IPS-18c (cell line): ENCODE results near the gene ZNRF1.
"Not testable (repeated sequence)": the region's sequence is repeated elsewhere in the genome, so short reads cannot be mapped to it uniquely, and the experiment has no call there.

ENCODE experiments used
- H3K4me3 ChIP-seq: 2 replicates; pipeline ENCODE4 v1.7.0; 2013; ENCODE audit warnings: low read depth, mild to moderate bottlenecking, low read length, moderate library complexity; ENCODE audit not compliant: insufficient read depth
- H3K9me3 ChIP-seq: one replicate; pipeline ENCODE4 v1.6.1; 2013; ENCODE audit warnings: mild to moderate bottlenecking, low read length, moderate library complexity; ENCODE audit not compliant: control insufficient read depth, insufficient read depth

Gene ZNRF1

DNA sequence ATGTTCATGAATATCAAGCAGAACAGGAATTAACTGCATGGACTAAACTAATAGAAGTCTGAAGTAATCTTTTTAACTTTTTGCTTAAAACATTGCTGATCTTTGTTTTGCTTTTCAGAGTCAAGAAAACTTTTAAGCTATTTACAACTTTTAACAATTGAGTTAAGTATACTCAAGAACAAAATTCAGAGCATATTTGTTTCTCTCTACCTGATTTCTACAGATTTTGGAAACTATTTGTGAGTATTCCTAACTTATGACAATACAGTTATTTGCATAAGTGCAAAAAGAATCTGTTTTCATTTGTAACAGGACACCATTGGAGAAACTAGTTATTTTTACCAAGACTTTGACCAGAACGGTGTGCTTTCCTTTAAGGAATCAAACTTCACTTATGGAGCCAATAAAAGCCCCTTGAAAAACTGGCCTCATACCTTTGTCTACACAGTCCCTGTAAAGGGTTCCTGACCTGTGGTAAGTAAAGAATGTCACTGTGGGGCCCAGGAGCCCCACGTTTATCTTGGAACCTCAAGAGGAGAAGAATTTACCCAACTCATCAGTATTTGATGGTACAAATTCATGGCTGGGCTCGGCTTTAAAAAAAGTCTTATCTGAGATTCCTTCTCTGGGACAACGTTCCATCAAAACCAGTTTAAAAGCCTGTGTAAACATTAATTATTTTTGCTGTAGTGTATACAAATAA, 129.0 kb downstream of the ZNRF1 start:
- Histone ChIP-seq H3K9me3 (peaks cover 3% of the 10 kb centered on the region), H3K4me3 (no peak overlapping the region)

DNA sequence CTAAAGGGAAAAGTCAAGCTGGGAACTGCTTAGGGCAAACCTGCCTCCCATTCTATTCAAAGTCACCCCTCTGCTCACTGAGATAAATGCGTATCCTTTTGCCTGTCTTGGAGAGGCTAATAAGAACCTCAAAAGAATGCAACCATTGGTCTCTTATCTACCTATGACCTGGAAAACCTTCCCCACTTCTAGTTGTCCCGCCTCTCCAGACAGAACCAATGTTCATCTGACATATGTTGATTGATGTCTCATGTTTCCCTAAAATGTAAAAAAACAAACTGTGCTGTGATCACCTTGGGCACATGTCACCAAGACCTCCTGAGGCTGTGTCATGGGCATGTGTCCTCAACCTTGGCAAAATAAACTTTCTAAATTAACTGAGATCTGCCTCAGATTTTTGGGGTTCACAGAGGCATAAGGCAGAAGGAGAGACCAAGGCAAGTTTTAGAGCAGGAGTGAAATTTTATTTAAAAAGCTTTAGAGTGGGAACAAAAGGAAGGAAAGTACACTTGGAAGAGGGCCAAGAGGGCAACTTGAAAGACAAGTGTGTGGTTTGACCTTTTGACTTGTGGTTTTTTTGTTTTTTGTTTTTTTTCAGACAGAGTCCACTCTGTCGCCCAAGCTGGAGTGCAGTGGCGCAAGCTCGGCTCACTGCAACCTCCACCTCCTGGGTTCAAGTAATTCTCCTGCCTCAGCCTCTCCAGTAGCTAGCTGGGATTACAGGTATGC, 130.8 kb downstream of the ZNRF1 start:
- not testable (repeated sequence) for H3K4me3 ChIP-seq, H3K9me3 ChIP-seq

DNA sequence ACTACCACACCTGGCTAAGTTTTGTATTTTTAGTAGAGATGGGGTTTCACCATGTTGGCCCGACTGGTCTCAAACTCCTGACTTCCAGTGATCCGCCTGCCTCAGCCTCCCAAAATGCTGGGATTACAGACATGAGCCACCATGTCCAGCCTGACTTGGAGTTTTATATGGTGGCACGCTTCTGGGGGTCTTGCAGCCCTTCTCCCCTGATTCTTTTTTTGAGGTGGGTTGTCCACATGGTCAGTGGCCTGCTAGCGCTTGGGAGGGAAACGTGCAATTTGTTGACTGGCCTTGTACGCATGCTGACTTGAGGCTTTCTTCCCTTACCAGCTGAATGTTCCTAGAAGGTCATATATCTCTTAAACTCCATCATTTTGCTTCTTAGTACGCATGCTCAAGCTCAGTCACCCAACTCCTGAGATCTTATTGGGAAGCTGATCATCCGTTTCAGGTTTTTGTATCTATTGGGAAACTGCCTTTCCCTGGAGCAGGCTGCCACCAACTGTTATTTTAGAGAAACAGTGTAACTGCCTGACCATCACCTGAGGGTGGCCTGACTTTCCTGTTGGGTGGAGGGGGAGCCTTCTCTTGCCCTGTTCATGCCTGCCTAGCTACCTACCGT, 131.4 kb downstream of the ZNRF1 start:
- Histone ChIP-seq H3K4me3 (no peak overlapping the region), H3K9me3 (peaks cover 3% of the 10 kb centered on the region)

DNA sequence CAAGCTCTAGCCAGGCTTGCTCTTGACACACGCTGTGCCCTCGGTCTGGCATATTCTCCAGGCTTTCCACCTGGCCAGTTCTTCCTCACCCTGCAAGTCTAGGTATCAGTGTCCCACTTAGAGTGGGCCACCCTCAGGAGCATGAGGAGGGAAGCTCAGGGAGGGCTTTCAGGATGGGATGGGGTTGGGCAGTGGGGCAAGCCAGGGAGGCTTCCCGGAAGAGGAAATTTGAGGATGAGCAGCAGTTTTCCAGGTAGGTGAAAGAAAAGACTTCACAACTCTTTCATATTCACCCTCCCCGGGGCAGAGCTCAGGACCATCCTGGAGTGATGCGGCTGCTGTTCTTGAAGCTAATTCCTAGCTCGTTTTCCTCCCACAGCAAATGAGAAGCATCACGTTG, 132.3 kb downstream of the ZNRF1 start:
- Histone ChIP-seq H3K9me3 (peaks cover 3% of the 10 kb centered on the region), H3K4me3 (no peak overlapping the region)

DNA sequence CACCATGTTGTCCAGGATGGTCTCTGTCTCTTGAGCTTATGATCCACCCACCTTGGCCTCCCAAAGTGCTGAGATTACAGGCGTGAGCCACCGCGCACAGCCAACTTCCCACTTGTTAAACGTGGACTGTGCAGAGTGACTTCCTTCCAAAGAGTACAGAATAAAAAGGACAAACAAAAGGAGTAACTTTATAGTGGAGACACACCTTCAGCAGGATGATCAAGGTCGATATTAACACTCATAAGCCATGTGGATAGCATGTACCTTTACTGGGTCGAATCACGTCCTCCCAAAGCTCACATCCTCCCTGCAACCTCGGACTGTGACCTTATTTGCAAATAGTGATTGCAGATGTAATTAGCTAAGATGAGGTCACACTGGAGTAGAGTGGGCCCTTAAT, 139.4 kb downstream of the ZNRF1 start:
- Histone ChIP-seq H3K4me3 (no peak overlapping the region), H3K9me3 (no peaks in the 10 kb centered on the region)

DNA sequence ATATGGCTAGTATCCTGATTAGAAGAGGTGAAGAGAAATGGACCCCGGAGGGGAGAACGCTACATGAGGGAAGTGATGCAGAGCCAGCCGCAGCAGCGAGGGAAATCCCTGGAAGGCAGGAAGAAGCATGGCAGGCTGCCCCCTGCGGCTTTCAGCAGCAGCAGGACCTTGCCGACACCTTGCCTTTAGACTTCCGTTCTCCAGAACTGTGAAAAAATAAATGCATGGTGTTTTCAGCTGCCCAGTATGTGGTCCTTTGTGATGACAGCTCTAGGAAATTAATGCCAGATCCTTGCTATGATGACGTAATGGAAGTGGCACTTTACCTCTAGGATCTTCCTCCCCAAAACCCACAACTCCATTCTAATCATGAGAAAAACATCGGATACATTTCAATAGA, 139.8 kb downstream of the ZNRF1 start:
- H3K9me3 ChIP-seq: no peaks in the 10 kb centered on the region
- H3K4me3 ChIP-seq: no peak overlapping the region

DNA sequence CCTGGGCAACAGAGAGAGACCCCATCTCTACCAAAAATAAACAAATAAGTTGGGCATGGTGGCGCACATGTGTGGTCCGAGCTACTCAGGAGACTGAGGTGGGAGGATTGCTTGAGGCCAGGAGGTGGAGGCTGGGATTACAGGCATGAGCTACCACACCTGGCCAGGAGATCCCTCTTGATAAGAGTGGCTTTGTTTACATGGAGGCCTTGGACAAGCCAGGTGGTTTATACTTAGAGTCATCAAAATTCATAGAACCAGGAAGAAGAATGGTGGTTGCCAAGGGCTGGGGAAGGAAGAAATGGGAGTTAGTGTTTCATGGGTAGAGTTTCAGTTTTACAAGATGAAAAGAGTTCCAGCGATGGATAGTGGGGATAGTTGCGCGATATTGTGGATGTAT, 140.7 kb downstream of the ZNRF1 start:
- H3K9me3 ChIP-seq: no peaks in the 10 kb centered on the region

DNA sequence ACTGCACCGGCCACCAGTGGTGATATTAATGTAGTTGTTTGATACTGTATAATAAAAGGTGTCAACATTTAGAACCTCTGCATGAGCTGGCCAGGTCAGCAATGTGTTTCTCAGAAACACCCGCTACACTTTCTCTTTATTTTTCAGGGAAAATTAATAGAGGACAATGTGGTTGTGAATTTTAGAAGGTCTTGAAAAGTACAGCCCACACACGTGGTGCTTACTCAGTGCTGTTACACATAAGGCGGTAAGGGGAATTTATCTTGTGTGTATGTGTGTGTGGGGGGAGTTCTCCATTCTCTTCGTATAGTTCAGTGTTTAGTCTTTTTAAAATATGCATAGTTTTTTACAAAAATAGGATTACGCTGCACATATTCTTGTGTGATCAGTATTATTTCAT, 145.1 kb downstream of the ZNRF1 start:
- no peaks in the 10 kb centered on the region for H3K9me3 ChIP-seq
- H3K4me3 ChIP-seq: no peak overlapping the region

More for the DNA sequence above, 140.7 kb downstream of the ZNRF1 start:
- H3K4me3 ChIP-seq: no peak overlapping the region

DNA sequence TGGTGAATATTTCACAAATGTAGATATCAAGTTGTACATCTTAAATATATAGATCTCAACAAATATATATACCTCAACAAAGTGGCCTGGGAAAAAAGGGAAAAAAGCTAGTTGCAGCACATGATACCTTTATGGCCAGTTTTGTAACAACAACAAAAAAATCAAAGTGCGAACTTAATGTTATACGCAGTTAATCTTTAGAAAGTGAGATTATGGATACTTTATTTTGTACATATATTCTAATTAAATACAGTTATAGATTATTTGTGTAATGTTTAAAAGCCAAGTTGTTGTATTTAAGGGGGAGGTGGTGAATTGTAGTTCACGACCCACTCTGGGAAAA, 149.1 kb downstream of the ZNRF1 start:
- H3K9me3 ChIP-seq: peaks cover 2% of the 10 kb centered on the region
- no peak overlapping the region for H3K4me3 ChIP-seq

DNA sequence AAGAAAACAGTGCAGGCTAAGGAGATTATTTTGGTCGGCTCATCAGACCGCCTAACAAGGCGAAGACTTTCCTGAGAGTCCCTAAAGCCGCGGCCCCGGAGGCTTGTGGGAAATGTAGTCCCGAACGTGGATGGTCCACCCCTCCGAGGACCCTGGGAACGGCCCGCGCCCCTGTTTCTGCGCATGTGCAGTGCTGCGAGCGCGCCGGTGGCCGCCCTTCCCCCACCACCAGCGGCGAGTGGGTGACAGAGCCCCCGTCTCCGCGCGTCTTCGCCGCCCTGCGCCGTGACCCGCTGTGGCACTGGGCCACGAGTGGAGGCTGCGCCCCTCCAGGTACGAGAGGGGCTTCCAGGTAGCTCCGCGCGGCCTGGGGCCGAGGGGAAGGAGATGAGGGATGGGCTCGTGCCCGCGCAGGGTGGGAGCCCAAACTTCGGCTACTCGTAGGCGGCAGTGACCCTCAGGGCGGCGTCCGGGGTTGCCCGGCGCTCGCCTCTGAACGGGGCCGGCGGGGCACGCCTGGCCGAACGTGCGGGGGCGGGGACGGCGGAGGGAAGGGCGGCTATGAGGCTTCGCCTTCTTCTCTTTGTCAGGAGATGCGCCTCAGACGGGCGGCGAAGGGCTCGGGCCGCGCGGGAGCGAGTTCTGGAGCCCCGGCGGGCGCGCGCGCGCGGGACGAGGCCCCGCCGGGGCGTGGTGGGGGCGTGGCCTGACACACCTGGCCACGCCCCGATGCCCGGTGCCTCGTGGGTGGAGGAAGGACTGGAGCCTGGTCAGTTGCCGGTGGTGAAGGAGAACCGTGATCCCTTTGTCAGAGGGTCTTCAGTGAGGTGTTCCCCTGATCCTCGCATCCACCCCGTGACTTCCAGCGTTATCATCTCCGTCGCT, 149.7 kb downstream of the ZNRF1 start, which contains the start of gene ZFP1:
ZFP1 (plus strand) TSS at position 214 of the 885 bp plus-strand sequence. CDS start 4,428 bp downstream, outside the sequence.
- H3K9me3 ChIP-seq: peaks cover 2% of the 10 kb centered on the region
- H3K4me3 ChIP-seq: peak within 1 kb of the TSS; percentile 99

DNA sequence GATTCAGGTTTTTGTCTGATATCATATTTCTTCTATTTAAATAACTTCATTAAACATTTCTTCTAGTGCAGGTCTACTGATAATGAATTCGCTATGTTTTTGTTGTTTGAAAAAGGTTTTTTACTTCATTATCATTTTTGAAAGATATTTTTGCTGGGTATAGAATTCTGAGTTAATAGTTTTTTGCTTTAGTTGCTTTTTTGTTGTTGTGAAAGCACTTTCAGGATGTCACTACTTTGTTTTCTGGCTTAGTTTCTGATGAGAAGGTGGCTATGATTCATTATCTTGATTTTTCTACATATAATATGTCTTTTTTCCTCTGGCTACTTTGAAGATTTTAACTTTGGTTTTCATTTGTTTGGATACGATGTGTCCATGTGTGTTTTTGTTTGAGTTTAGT, 153.0 kb downstream of the ZNRF1 start:
- Histone ChIP-seq H3K4me3 (no peak overlapping the region), H3K9me3 (peaks cover 2% of the 10 kb centered on the region)

DNA sequence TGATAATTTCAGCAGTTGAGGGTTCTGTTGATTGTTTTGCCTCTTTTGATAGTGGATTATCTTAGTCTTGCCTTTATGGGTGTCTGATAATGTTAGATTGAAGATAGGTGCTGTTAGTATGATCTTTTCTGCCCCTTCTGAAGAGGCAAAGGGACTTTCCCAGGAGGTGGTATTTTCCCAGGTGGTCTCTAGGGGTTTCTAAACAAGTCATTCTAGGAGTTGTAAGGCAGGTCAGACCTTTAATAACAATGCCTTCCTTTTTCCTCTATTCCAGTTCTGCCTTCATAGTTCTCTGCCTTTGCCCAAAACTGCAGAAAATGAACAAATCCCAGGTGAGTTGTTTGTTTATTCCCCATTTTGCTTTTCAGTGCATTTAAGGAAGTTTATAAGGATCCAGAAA, 153.8 kb downstream of the ZNRF1 start:
- no peak overlapping the region for H3K4me3 ChIP-seq
- peaks cover 2% of the 10 kb centered on the region for H3K9me3 ChIP-seq

DNA sequence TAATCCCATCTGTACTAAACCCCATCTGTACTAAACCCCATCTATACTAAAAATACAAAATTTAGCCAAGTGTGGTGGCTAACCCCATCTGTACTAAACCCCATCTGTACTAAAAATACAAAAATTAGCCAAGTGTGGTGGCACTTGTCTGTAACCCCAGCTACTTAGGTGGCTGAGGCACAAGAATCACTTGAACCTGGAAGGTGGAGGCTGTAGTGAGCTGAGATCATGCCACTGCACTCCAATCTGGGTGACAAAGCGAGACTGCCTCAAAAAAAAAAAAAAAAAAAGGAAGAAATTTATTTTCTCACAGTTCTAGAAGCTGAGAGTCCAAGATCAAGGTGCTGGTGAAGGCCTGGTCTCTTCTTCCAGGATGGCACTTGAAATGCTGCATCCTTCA, 161.6 kb downstream of the ZNRF1 start:
- no peak overlapping the region for H3K4me3 ChIP-seq
- peaks cover 2% of the 10 kb centered on the region for H3K9me3 ChIP-seq
